ENCODE results near the gene CHST15.
A peak's percentile ranks its signal among the peaks of the same experiment; 100 is the strongest.

GRCh38 chr10:123995461-123996131, 97.8 kb downstream of the CHST15 start:
- TF ChIP-seq POLR2A (IDR thresholded peaks at IDR 0.05): no peak
- TF ChIP-seq, protein P1, sequence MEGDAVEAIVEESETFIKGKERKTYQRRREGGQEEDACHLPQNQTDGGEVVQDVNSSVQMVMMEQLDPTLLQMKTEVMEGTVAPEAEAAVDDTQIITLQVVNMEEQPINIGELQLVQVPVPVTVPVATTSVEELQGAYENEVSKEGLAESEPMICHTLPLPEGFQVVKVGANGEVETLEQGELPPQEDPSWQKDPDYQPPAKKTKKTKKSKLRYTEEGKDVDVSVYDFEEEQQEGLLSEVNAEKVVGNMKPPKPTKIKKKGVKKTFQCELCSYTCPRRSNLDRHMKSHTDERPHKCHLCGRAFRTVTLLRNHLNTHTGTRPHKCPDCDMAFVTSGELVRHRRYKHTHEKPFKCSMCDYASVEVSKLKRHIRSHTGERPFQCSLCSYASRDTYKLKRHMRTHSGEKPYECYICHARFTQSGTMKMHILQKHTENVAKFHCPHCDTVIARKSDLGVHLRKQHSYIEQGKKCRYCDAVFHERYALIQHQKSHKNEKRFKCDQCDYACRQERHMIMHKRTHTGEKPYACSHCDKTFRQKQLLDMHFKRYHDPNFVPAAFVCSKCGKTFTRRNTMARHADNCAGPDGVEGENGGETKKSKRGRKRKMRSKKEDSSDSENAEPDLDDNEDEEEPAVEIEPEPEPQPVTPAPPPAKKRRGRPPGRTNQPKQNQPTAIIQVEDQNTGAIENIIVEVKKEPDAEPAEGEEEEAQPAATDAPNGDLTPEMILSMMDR (IDR thresholded peaks at IDR 0.05): peak in 2 of 3 donors; percentile 48 to 56

All from ovary (tissue), 3 donors.